ENCODE data around the gene LTA4H. TPM values are rescaled to one million over a fixed set of nuclear protein-coding genes. Genes with fewer than 3 reads are reported as not detected.

LTA4H gene
- total RNA-seq, 2 experiments from 2014 or later = 112 TPM

GRCh38 chr12:95962222-95962621 is 73.2 kb downstream of the LTA4H start:
- POLR2A ChIA-PET = interaction anchor here (1.2 kb wide), 1 partner anchor 19 kb away, joined by 3 read pairs; the partner anchor contains the start of genes AMDHD1 and CCDC38
- H3K27me3 Mint-ChIP-seq = no peaks in the 10 kb centered on the region
- intact Hi-C loops (cut with micrococcal nuclease) = no loop called here
- H3K9me3 Mint-ChIP-seq = no peaks in the 10 kb centered on the region
- ATAC-seq (no peak), DNase-seq (no peak)
- no peak overlapping the region for H3K27ac Mint-ChIP-seq
- H3K36me3 Mint-ChIP-seq (ENCODE audit: low read depth) = no peaks in the 10 kb centered on the region
- H3K4me1 Mint-ChIP-seq (ENCODE audit: low read depth) = no peaks in the 10 kb centered on the region
- H3K4me3 Mint-ChIP-seq = no peak overlapping the region
- CTCF ChIA-PET = interaction anchor here (2.0 kb wide), 1 partner anchor 44 kb away, joined by 7 read pairs; no protein-coding TSS in a partner anchor
- no peak for TF ChIP-seq CTCF (IDR thresholded peaks at IDR 0.05)

DNA sequence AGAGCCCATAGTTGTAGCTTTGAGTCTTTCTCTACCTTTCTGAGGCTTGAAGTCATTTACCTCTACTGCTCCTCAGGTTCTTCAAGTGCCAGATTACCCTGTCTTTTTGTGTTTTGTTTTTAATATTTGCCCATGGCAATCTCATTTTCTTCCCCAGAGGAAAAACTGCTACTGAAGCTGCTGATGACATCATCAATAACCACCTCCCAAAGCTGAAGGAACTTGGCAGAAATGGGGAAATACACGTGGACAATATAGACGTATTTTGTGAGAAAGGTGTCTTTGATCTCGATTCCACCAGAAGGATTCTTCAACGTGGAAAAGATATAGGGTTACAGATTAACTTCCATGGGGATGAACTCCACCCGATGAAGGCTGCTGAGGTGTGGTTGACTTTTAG is 75.1 kb downstream of the LTA4H start:
- Mint-ChIP-seq H3K27ac (no peak overlapping the region), H3K9me3 (no peaks in the 10 kb centered on the region), H3K27me3 (no peaks in the 10 kb centered on the region), H3K4me3 (no peak overlapping the region), H3K4me1 (ENCODE audit: low read depth) (no peaks in the 10 kb centered on the region), H3K36me3 (ENCODE audit: low read depth) (no peaks in the 10 kb centered on the region)
- ATAC-seq = no peak
- POLR2A ChIA-PET = interaction anchor here (1.4 kb wide), 1 partner anchor 17 kb away, joined by 5 read pairs; the partner anchor contains the start of genes AMDHD1 and CCDC38
- no peak for TF ChIP-seq CTCF (IDR thresholded peaks at IDR 0.05)
- CTCF ChIA-PET = interaction anchor here (1.0 to 3.8 kb wide), 2 partner anchors 38 to 51 kb away, joined by 3 to 23 read pairs; no protein-coding TSS in a partner anchor
- DNase-seq = no peak
- intact Hi-C loops (cut with micrococcal nuclease) = no loop called here

DNA sequence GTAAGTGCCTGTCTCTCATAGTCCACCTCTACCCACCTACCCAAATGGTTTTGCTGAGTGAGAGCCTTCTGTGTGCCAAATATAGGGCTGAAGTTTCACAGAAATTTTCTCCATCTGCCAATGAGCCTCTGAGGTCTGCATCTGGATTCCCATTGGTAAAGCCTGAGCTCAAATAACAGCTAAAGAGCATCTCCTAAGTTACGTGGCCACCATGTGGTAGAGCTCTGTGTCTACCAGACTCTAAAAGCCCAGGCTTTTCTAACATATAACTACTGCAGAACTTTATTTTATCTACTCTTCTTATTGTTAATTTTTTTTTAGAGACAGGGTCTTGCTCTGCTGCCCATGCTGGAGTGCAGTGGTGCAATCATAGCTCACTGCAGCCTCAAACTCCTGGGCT is 76.3 kb downstream of the LTA4H start:
- POLR2A ChIA-PET = interaction anchor here (1.2 kb wide), 1 partner anchor 16 kb away, joined by 4 read pairs; the partner anchor contains the start of gene AMDHD1
- intact Hi-C loops (cut with micrococcal nuclease) = no loop called here
- no peak overlapping the region for H3K4me3 Mint-ChIP-seq
- H3K27ac Mint-ChIP-seq = no peak overlapping the region
- H3K4me1 Mint-ChIP-seq (ENCODE audit: low read depth) = no peaks in the 10 kb centered on the region
- CTCF ChIA-PET = interaction anchor here (1.4 to 3.8 kb wide), 4 partner anchors 15 to 43 kb away, joined by 5 to 23 read pairs (median 10); partner anchors contain the start of genes AMDHD1 and CCDC38
- H3K36me3 Mint-ChIP-seq (ENCODE audit: low read depth) = no peaks in the 10 kb centered on the region
- H3K27me3 Mint-ChIP-seq = no peaks in the 10 kb centered on the region
- no peak for TF ChIP-seq CTCF (IDR thresholded peaks at IDR 0.05)
- DNase-seq (no peak), ATAC-seq (no peak)
- H3K9me3 Mint-ChIP-seq = no peaks in the 10 kb centered on the region

DNA sequence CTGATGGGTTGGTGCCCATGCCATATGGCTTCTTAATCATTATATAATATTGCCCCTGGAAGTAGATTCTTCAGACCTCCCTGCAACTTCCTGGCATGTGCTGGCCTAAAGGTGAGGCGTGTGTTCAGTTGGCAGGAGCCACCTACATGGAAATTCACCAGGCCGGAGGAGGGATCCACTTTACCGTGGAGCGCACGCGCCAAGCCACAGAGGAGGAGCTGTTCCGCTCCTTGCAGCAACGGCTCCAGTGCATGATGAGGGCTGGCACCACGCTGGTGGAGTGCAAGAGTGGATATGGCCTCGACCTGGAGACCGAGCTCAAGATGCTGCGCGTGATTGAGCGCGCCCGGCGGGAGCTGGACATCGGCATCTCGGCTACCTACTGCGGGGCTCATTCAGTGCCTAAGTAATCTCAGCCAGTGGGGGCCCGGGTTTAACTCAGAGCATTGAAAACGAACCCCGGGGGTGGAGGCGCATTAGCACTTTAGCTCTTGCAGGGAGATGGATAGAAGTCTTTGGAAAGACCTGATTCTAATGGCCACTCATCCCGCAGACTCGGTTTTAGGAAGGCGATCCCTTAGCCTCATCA is 78.7 kb downstream of the LTA4H start:
- no peaks in the 10 kb centered on the region for H3K36me3 Mint-ChIP-seq (ENCODE audit: low read depth)
- no peak overlapping the region for H3K4me3 Mint-ChIP-seq
- intact Hi-C loops (cut with micrococcal nuclease) = no loop called here
- DNase-seq (no peak), ATAC-seq (no peak)
- POLR2A ChIA-PET = interaction anchor here (0.7 kb wide), 1 partner anchor 38 kb away, joined by 3 read pairs; no protein-coding TSS in a partner anchor
- no peak overlapping the region for H3K27ac Mint-ChIP-seq
- peaks cover under 1% of the 10 kb centered on the region for H3K27me3 Mint-ChIP-seq
- no peak for TF ChIP-seq CTCF (IDR thresholded peaks at IDR 0.05)
- CTCF ChIA-PET = no interaction called here
- H3K4me1 Mint-ChIP-seq (ENCODE audit: low read depth) = no peaks in the 10 kb centered on the region
- H3K9me3 Mint-ChIP-seq = no peaks in the 10 kb centered on the region

DNA sequence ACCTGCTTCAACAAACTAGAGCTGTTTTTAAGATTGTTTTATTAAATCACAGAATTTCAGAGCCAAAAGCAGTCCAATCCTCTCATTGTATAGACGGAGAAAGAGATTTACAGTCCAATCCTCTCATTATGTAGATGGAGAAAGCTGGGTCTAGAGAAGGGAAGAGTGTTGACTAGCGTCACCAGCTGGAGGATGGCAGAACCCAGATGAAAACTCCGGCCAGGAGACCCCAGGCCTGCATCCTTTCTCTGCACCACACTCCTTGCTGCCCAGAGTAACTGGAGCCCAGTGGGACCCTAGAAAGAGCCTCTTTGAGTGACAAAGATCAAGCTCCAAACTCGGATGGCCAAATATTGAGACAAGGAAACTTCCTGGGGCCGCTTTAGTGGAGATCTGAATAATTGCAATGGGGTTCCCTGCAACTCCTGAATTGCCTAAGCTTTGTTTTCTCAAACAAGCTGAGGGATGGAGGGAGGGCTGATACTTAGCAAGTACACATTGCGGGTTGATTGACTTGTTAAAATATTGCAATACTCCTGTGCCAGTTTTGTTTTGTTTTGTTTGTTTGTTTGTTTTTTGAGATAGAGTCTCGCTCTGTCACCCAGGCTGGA is 79.7 kb downstream of the LTA4H start:
- Mint-ChIP-seq H3K27me3 (peaks cover 3% of the 10 kb centered on the region), H3K9me3 (no peaks in the 10 kb centered on the region), H3K4me3 (no peak overlapping the region), H3K36me3 (ENCODE audit: low read depth) (no peaks in the 10 kb centered on the region), H3K4me1 (ENCODE audit: low read depth) (no peaks in the 10 kb centered on the region), H3K27ac (no peak overlapping the region)
- intact Hi-C loops (cut with micrococcal nuclease) = no loop called here
- ATAC-seq (no peak), DNase-seq (no peak)
- CTCF ChIA-PET = interaction anchor here (0.7 to 4.6 kb wide), 5 partner anchors 13 to 540 kb away, joined by 3 to 27 read pairs (median 5); partner anchors contain the start of genes AMDHD1 and CCDC38
- POLR2A ChIA-PET = interaction anchor here (0.7 kb wide), 1 partner anchor 37 kb away, joined by 3 read pairs; no protein-coding TSS in a partner anchor
- TF ChIP-seq CTCF (IDR thresholded peaks at IDR 0.05) = no peak

All from activated CD8-positive, alpha-beta T cell treated with anti-CD3 and anti-CD28 coated beads for 36 hours (primary cell).